PC-9 (cell line): ENCODE results near the gene C8G. TPM values are rescaled to one million over a fixed set of nuclear protein-coding genes. Genes with fewer than 3 reads are reported as not detected.

Source experiments
- BruUV-seq: library from RNA; stranded (reverse); fragments of 400-500 nt; replicated peaks from 2 replicates; lab custom pipeline; 2021; lab: Mats Ljungman, UMichigan
- CTCF ChIA-PET: fragments of 300-600 bp; sonication (Branson Sonifier 250); formaldehyde crosslinking; loops from one replicate; lab custom pipeline; 2022; ENCODE audit warnings: antibody characterized with exemption; lab: Charles Lee
- POLR2A ChIA-PET: fragments of 300-600 bp; sonication (Branson Sonifier 250); formaldehyde crosslinking; loops from one replicate; lab custom pipeline; 2022; ENCODE audit warnings: antibody characterized with exemption; ENCODE audit not compliant: unreplicated experiment; lab: Charles Lee
- DNase-seq, 2 experiments: peaks; one replicate each; pipeline versions ENCODE4 v3.0.0 to v3.0.0-alpha.2; 2015 to 2022; ENCODE audit warnings: mixed read lengths in 1 of 2
- H2AFZ ChIP-seq: fragments of 200-600 bp; sonication (generic); 2 replicates; pipeline ENCODE4 v1.8.1; 2017; ENCODE audit warnings: antibody characterized with exemption
- H3F3A ChIP-seq: fragments of 200-600 bp; sonication (generic); 2 replicates; pipeline ENCODE4 v1.8.1; 2017; ENCODE audit warnings: antibody characterized with exemption, mild to moderate bottlenecking, low read depth; ENCODE audit not compliant: insufficient read depth
- H3K27ac ChIP-seq: fragments of 200-600 bp; sonication (generic); 2 replicates; pipeline ENCODE4 v1.6.1; 2016; ENCODE audit warnings: mixed run types
- H3K27me3 ChIP-seq: fragments of 200-600 bp; sonication (generic); 2 replicates; pipeline ENCODE4 v1.6.1; 2016; ENCODE audit warnings: low read depth, mixed run types; ENCODE audit not compliant: insufficient read depth
- H3K36me3 ChIP-seq: fragments of 200-600 bp; sonication (generic); 2 replicates; pipeline ENCODE4 v1.6.1; 2016; ENCODE audit warnings: low read depth, mixed run types
- H3K4me1 ChIP-seq: fragments of 200-600 bp; sonication (generic); replicated peaks from 2 replicates; pipeline ENCODE4 v1.6.1; 2016; ENCODE audit warnings: mixed run types; ENCODE audit not compliant: insufficient read depth
- H3K4me2 ChIP-seq: fragments of 200-600 bp; sonication (generic); 2 replicates; pipeline ENCODE4 v1.6.1; 2017; ENCODE audit warnings: mixed run types
- H3K4me3 ChIP-seq: fragments of 200-600 bp; sonication (generic); 2 replicates; pipeline ENCODE4 v1.6.1; 2016; ENCODE audit warnings: mixed run types
- H3K79me2 ChIP-seq: fragments of 200-600 bp; sonication (generic); 2 replicates; pipeline ENCODE4 v1.6.1; 2017; ENCODE audit warnings: low read depth, mixed run types
- H3K9me2 ChIP-seq: fragments of 200-600 bp; sonication (generic); 2 replicates; pipeline ENCODE4 v1.8.1; 2017; ENCODE audit warnings: mild to moderate bottlenecking; ENCODE audit not compliant: insufficient read depth
- H3K9me3 ChIP-seq: fragments of 200-600 bp; sonication (generic); 2 replicates; pipeline ENCODE4 v1.8.1; 2016; ENCODE audit warnings: low read depth; ENCODE audit not compliant: insufficient read depth
- H4K20me1 ChIP-seq: fragments of 200-600 bp; sonication (generic); 2 replicates; pipeline ENCODE4 v1.8.1; 2017; ENCODE audit not compliant: insufficient read depth
- EZH2 ChIP-seq: fragments of 200-600 bp; sonication (generic); IDR thresholded peaks from 2 replicates; pipeline ENCODE4 v1.8.0; 2017; ENCODE audit warnings: antibody characterized with exemption, low read depth
- intact Hi-C: fragments of 100-400 bp; cut with micrococcal nuclease; formaldehyde crosslinking; loops from one replicate; pipeline ENCODE4 v1.10.0; 2022; ENCODE audit not compliant: unreplicated experiment
- total RNA-seq: library from RNA; stranded (reverse); gene quantifications from 2 replicates; pipeline ENCODE4 v1.2.3, GENCODE V29; 2021
- TF ChIP-seq, protein P1 (sequence below): fragments of 200-600 bp; sonication (generic); conservative IDR thresholded peaks from 2 replicates; pipeline ENCODE4 v1.6.1; 2017; ENCODE audit warnings: mixed run types, antibody characterized with exemption, mild to moderate bottlenecking, moderate library complexity

C8G gene
- total RNA-seq, 1 experiment from 2014 or later = 2.3 TPM

DNA sequence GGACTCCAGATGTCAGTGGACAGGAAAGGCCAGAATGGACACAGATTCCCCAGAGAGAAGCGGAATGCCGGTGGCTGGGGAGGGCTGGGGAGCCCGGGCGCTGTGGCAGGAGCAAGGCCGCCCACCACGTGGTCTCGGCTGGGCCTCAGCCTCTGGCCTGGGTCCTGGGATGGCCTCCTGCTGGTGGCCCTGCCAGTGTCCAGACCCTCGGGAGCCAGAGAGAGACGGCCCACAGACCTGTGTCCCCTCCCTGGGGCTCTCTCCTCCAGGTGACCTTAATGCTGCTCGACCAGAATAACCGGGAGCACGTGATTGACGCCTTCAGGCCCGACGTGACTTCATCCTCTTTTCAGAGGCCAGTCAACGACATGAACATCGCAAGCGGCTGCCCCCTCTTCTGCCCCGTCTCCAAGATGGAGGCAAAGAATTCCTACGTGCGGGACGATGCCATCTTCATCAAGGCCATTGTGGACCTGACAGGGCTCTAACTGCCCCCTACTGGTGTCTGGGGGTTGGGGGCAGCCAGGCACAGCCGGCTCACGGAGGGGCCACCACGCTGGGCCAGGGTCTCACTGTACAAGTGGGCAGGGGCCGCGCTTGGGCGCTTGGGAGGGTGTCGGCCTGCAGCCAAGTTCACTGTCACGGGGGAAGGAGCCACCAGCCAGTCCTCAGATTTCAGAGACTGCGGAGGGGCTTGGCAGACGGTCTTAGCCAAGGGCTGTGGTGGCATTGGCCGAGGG, 19.5 kb upstream of the C8G start:
- BruUV-seq = no TSS peak
- Histone ChIP-seq H3F3A (no peaks in the 10 kb centered on the region), H4K20me1 (no peaks in the 10 kb centered on the region), H3K4me2 (no peak overlapping the region), H2AFZ (no peak overlapping the region), H3K9me3 (no peaks in the 10 kb centered on the region), H3K36me3 (no peaks in the 10 kb centered on the region; the same call in 1 of the 2 replicates), H3K4me1 (no peaks in the 10 kb centered on the region), H3K9me2 (no peaks in the 10 kb centered on the region), H3K27ac (no peak overlapping the region), H3K79me2 (no peaks in the 10 kb centered on the region), H3K4me3 (no peak overlapping the region), H3K27me3 (no peaks in the 10 kb centered on the region)
- intact Hi-C loops = no loop called here
- ChIA-PET POLR2A (no interaction called here), CTCF (no interaction called here)
- TF ChIP-seq EZH2 = no peak
- TF ChIP-seq, protein P1, sequence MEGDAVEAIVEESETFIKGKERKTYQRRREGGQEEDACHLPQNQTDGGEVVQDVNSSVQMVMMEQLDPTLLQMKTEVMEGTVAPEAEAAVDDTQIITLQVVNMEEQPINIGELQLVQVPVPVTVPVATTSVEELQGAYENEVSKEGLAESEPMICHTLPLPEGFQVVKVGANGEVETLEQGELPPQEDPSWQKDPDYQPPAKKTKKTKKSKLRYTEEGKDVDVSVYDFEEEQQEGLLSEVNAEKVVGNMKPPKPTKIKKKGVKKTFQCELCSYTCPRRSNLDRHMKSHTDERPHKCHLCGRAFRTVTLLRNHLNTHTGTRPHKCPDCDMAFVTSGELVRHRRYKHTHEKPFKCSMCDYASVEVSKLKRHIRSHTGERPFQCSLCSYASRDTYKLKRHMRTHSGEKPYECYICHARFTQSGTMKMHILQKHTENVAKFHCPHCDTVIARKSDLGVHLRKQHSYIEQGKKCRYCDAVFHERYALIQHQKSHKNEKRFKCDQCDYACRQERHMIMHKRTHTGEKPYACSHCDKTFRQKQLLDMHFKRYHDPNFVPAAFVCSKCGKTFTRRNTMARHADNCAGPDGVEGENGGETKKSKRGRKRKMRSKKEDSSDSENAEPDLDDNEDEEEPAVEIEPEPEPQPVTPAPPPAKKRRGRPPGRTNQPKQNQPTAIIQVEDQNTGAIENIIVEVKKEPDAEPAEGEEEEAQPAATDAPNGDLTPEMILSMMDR = no peak
- DNase-seq = no peak

DNA sequence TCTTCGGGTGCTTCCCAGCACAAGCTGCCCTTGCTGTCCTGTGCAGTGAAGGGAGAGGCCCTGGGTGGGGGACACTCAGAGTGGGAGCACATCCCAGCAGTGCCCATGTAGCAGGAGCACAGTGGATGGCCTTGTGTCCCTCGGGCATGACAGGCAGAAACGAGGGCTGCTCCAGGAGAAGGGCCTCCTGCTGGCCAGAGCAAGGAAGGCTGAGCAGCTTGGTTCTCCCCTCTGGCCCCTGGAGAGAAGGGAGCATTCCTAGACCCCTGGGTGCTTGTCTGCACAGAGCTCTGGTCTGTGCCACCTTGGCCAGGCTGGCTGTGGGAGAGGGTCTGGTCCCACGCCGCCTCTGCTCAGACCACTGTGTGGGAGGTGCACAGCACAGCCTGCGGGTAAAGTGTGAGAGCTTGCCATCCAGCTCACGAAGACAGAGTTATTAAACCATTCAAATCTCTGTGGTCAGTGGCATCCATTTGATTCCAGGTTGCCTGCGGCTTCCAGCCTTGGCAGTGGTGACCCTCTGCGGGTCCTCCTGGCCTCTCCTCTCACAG, 18.8 kb upstream of the C8G start:
- intact Hi-C loops = no loop called here
- no peak overlapping the region for H3K27ac ChIP-seq

DNA sequence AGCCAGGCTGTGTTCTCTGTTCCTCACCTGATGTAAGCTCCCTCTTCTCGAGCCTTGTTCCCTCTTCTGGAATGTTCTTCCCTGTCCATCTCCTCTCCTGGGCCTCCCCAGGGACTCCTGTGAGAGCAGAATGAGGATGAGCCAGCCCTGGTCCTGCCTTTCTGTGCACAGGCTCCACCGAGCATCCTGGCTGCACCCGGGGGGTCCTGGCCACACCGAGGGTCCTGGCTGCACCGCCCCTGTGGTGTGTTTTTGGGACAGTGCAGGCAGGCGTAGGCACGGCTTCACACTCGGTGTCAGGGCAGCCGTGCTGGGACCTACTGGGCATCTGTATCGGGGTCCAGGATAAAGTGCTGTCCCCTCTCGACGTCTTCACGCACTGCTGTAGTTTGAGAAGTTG, 18.3 kb upstream of the C8G start:
- Histone ChIP-seq H3K36me3 (no peaks in the 10 kb centered on the region; the same call in 1 of the 2 replicates), H3K4me1 (peaks cover 8% of the 10 kb centered on the region), H3K79me2 (no peaks in the 10 kb centered on the region), H4K20me1 (no peaks in the 10 kb centered on the region), H2AFZ (no peak overlapping the region), H3K4me2 (no peak overlapping the region), H3K9me2 (no peaks in the 10 kb centered on the region), H3K9me3 (no peaks in the 10 kb centered on the region), H3K4me3 (no peak overlapping the region), H3F3A (peaks cover 9% of the 10 kb centered on the region; the same call in 1 of the 2 replicates), H3K27ac (no peak overlapping the region), H3K27me3 (no peaks in the 10 kb centered on the region)
- no TSS peak for BruUV-seq
- CTCF ChIA-PET = no interaction called here
- intact Hi-C loops = no loop called here
- no peak for DNase-seq
- POLR2A ChIA-PET = no interaction called here
- no peak for TF ChIP-seq EZH2
- TF ChIP-seq, protein P1 = no peak

More for the DNA sequence above, 18.8 kb upstream of the C8G start:
- no peaks in the 10 kb centered on the region for H3K79me2 ChIP-seq
- ChIA-PET CTCF (no interaction called here), POLR2A (no interaction called here)
- no peak for DNase-seq
- no peaks in the 10 kb centered on the region for H3K9me2 ChIP-seq
- peaks cover 4% of the 10 kb centered on the region; the same call in 1 of the 2 replicates for H3F3A ChIP-seq
- TF ChIP-seq EZH2 = no peak
- TF ChIP-seq, protein P1 = no peak; the same call in 1 of the 2 replicates
- H3K4me1 ChIP-seq = 0 out of 2 replicates have a peak, but pooled peaks cover 3% of the 10 kb centered on the region
- BruUV-seq = no TSS peak
- H2AFZ ChIP-seq = no peak overlapping the region
- H3K4me2 ChIP-seq = no peak overlapping the region
- no peaks in the 10 kb centered on the region; the same call in 1 of the 2 replicates for H3K36me3 ChIP-seq
- H3K9me3 ChIP-seq = no peaks in the 10 kb centered on the region
- H4K20me1 ChIP-seq = no peaks in the 10 kb centered on the region
- H3K4me3 ChIP-seq = no peak overlapping the region
- H3K27me3 ChIP-seq = no peaks in the 10 kb centered on the region
